RWPE2 (cell line): ENCODE data around the gene GCK.

Experiments
- ATAC-seq: fragments of 200-7000 bp; cut with Tn5 transposase; 3 replicates; pipeline ENCODE4 v1.9.1; 2021; ENCODE audit warnings: low read depth
- DNase-seq: peaks from one replicate; pipeline ENCODE4 v3.0.0-alpha.2; 2020; ENCODE audit warnings: low spot score
- H3K27ac ChIP-seq: fragments of 450-650 bp; 2 replicates; pipeline ENCODE4 v1.5.1; 2017; ENCODE audit warnings: mild to moderate bottlenecking; ENCODE audit not compliant: poor library complexity, severe bottlenecking
- H3K27me3 ChIP-seq: fragments of 250-450 bp; sonication (Bioruptor Pico); 2 replicates; pipeline ENCODE4 v1.5.1; 2021; ENCODE audit warnings: mild to moderate bottlenecking, moderate library complexity; ENCODE audit not compliant: insufficient read depth, poor library complexity, severe bottlenecking
- H3K36me3 ChIP-seq: fragments of 250-450 bp; sonication (Bioruptor Pico); 2 replicates; pipeline ENCODE4 v1.5.1; 2020; ENCODE audit warnings: low read depth, mild to moderate bottlenecking, moderate library complexity
- H3K4me1 ChIP-seq: fragments of 250-450 bp; sonication (Bioruptor Pico); 2 replicates; pipeline ENCODE4 v1.5.1; 2021; ENCODE audit warnings: mild to moderate bottlenecking, moderate library complexity; ENCODE audit not compliant: insufficient read depth, poor library complexity, severe bottlenecking
- H3K4me3 ChIP-seq: fragments of 250-450 bp; sonication (Bioruptor Pico); 2 replicates; pipeline ENCODE4 v1.5.1; 2021; ENCODE audit warnings: mild to moderate bottlenecking, moderate library complexity; ENCODE audit not compliant: severe bottlenecking
- H3K9me3 ChIP-seq: fragments of 250-450 bp; sonication (Bioruptor Pico); 2 replicates; pipeline ENCODE4 v1.5.1; 2021; ENCODE audit warnings: mild to moderate bottlenecking, moderate library complexity; ENCODE audit not compliant: severe bottlenecking
- TF ChIP-seq, protein P1 (sequence below): fragments of 450-650 bp; IDR thresholded peaks from one replicate; pipeline ENCODE4 v1.5.1; 2017; ENCODE audit warnings: mild to moderate bottlenecking, moderate library complexity; ENCODE audit not compliant: poor library complexity, severe bottlenecking

The GCK gene

DNA sequence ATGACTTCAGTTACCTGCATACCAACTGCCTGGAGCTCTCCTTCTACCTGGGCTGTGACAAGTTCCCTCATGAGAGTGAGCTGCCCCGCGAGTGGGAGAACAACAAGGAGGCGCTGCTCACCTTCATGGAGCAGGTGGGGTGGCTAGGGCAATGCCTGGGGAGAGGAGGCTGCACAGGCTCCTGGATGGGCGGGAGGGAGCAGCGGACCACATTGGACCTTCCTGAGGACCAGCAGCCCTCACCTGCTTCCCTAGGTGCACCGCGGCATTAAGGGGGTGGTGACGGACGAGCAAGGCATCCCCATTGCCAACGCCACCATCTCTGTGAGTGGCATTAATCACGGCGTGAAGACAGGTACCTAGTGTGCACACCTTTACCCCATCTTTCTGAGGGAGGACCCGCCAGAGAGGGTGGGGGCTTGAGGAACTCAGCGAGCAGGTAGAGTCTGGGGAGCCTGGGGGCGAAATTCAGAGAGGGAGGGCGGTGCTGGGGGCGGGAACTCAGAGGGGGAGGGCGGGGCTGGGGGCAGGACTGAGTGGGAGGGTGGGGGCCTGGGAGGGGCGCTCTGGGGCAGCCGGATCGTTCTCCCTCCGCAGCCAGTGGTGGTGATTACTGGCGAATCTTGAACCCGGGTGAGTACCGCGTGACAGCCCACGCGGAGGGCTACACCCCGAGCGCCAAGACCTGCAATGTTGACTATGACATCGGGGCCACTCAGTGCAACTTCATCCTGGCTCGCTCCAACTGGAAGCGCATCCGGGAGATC lies 76.1 kb downstream of the GCK start:
- peaks cover 36% of the 10 kb centered on the region for H3K36me3 ChIP-seq

DNA sequence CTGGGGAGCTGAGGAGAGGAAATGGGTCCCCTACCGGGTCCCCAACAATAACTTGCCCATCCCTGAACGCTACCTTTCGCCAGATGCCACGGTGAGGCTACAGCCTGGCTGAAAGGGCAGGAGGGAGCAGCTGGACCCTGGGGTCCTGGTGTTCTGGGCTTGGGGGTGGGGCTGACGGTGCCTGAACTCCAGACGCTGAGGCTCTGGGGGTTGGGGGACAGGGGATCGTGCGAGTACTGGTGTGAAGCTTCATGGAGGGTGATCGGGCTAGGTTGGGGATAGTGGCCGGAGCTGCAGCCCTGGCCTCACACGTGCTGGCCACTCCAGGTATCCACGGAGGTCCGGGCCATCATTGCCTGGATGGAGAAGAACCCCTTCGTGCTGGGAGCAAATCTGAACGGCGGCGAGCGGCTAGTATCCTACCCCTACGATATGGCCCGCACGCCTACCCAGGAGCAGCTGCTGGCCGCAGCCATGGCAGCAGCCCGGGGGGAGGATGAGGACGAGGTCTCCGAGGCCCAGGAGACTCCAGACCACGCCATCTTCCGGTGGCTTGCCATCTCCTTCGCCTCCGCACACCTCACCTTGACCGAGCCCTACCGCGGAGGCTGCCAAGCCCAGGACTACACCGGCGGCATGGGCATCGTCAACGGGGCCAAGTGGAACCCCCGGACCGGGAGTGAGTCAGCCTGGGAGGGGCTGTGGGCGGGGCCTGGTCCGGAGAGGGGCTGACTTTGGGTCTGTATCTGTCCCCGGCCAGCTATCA lies 76.8 kb downstream of the GCK start:
- Histone ChIP-seq H3K9me3 (no peaks in the 10 kb centered on the region), H3K4me1 (no peaks in the 10 kb centered on the region), H3K27me3 (no peaks in the 10 kb centered on the region), H3K27ac (no peak overlapping the region), H3K4me3 (no peak overlapping the region), H3K36me3 (peaks cover 29% of the 10 kb centered on the region)
- TF ChIP-seq, protein P1, sequence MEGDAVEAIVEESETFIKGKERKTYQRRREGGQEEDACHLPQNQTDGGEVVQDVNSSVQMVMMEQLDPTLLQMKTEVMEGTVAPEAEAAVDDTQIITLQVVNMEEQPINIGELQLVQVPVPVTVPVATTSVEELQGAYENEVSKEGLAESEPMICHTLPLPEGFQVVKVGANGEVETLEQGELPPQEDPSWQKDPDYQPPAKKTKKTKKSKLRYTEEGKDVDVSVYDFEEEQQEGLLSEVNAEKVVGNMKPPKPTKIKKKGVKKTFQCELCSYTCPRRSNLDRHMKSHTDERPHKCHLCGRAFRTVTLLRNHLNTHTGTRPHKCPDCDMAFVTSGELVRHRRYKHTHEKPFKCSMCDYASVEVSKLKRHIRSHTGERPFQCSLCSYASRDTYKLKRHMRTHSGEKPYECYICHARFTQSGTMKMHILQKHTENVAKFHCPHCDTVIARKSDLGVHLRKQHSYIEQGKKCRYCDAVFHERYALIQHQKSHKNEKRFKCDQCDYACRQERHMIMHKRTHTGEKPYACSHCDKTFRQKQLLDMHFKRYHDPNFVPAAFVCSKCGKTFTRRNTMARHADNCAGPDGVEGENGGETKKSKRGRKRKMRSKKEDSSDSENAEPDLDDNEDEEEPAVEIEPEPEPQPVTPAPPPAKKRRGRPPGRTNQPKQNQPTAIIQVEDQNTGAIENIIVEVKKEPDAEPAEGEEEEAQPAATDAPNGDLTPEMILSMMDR: no peak
- ATAC-seq: no peak
- no peak for DNase-seq

More for the DNA sequence above, 76.1 kb downstream of the GCK start:
- ATAC-seq: no peak
- Histone ChIP-seq H3K4me3 (no peak overlapping the region), H3K4me1 (no peaks in the 10 kb centered on the region), H3K9me3 (no peaks in the 10 kb centered on the region), H3K27me3 (no peaks in the 10 kb centered on the region), H3K27ac (no peak overlapping the region)
- TF ChIP-seq, protein P1: no peak
- no peak for DNase-seq

DNA sequence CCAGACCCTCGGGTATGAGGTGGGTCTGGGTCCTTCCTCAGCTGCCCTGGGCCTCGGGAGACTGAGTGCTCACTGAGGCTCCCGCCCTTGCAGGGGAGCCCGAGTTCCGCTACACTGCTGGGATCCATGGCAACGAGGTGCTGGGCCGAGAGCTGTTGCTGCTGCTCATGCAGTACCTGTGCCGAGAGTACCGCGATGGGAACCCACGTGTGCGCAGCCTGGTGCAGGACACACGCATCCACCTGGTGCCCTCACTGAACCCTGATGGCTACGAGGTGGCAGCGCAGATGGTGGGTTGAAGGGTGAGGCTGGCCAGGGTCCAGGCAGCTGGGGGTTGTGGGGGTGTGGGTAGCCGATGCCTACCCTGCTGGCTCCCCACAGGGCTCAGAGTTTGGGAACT lies 77.5 kb downstream of the GCK start:
- Histone ChIP-seq H3K4me3 (no peak overlapping the region), H3K9me3 (no peaks in the 10 kb centered on the region), H3K27ac (no peak overlapping the region), H3K36me3 (peaks cover 22% of the 10 kb centered on the region), H3K27me3 (no peaks in the 10 kb centered on the region), H3K4me1 (no peaks in the 10 kb centered on the region)
- TF ChIP-seq, protein P1: no peak
- ATAC-seq (no peak), DNase-seq (no peak)

DNA sequence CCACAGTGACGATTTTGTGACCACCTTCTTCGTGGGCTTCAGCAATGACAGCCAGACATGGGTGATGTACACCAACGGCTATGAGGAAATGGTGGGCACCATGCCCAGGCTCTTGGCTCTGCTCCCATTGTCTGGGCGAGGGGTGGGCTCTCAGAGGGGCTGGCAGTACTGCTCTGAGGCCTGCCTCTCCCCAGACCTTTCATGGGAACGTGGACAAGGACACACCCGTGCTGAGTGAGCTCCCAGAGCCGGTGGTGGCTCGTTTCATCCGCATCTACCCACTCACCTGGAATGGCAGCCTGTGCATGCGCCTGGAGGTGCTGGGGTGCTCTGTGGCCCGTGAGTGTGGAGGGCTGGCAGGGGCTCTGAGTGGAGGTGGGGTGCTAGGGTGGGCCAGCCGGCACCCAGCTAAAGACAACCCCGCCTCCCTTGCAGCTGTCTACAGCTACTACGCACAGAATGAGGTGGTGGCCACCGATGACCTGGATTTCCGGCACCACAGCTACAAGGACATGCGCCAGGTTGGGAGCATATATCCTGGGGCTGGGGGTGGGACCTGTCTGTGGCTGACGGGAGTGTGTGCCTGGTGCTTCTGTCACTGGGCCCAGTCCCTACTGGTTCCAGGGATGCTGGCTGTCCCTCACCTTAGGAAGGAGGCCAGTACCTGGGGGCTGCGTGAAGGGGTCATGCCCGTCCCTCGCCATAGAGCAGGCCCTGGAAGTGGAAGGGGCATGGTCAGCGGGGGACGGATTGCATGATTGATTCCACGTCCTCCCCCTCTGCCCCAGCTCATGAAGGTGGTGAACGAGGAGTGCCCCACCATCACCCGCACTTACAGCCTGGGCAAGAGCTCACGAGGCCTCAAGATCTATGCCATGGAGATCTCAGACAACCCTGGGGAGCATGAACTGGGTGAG lies 78.3 kb downstream of the GCK start:
- no peak overlapping the region for H3K27ac ChIP-seq
- no peaks in the 10 kb centered on the region for H3K9me3 ChIP-seq
- no peak overlapping the region for H3K4me3 ChIP-seq
- H3K4me1 ChIP-seq: no peaks in the 10 kb centered on the region
- ATAC-seq (no peak), DNase-seq (no peak)
- TF ChIP-seq, protein P1: no peak
- H3K27me3 ChIP-seq: no peaks in the 10 kb centered on the region
- H3K36me3 ChIP-seq: peaks cover 20% of the 10 kb centered on the region
